Astrocyte (in vitro differentiated cells and primary cell): Measurements from ENCODE around the gene SLC16A3.

ENCODE experiments used
- EZH2 ChIP-seq: IDR thresholded peaks from 2 replicates; pipeline ENCODE4 v1.6.1; 2012; ENCODE audit warnings: mild to moderate bottlenecking, low read length, inconsistent platforms; ENCODE audit not compliant: insufficient read depth
- TF ChIP-seq, protein P1 (sequence below): IDR thresholded peaks from 2 replicates; pipeline ENCODE4 v1.5.1; 2011; ENCODE audit warnings: low read depth, mild to moderate bottlenecking, inconsistent platforms, low read length, moderate library complexity; ENCODE audit not compliant: insufficient read depth

- TF ChIP-seq, protein P1, sequence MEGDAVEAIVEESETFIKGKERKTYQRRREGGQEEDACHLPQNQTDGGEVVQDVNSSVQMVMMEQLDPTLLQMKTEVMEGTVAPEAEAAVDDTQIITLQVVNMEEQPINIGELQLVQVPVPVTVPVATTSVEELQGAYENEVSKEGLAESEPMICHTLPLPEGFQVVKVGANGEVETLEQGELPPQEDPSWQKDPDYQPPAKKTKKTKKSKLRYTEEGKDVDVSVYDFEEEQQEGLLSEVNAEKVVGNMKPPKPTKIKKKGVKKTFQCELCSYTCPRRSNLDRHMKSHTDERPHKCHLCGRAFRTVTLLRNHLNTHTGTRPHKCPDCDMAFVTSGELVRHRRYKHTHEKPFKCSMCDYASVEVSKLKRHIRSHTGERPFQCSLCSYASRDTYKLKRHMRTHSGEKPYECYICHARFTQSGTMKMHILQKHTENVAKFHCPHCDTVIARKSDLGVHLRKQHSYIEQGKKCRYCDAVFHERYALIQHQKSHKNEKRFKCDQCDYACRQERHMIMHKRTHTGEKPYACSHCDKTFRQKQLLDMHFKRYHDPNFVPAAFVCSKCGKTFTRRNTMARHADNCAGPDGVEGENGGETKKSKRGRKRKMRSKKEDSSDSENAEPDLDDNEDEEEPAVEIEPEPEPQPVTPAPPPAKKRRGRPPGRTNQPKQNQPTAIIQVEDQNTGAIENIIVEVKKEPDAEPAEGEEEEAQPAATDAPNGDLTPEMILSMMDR, result no peak
- no peak for TF ChIP-seq EZH2
These were observed 41.3 kb upstream of the SLC16A3 start for GRCh38 chr17:82187500-82187899.
